Neural progenitor cell (in vitro differentiated cells): ENCODE results near the gene IDE. TPM values are rescaled to one million over a fixed set of nuclear protein-coding genes. Genes with fewer than 3 reads are reported as not detected.

Experiments used
- DNase-seq: peaks from one replicate; pipeline ENCODE4 v3.0.0-alpha.2; 2016; ENCODE audit warnings: low spot score
- H2AFZ ChIP-seq: fragments of 200-600 bp; sonication (generic); replicated peaks from 2 replicates; pipeline ENCODE4 v1.6.1; 2016; ENCODE audit warnings: antibody characterized with exemption
- H3F3A ChIP-seq: fragments of 200-600 bp; sonication (generic); 2 replicates; pipeline ENCODE4 v1.6.1; 2016; ENCODE audit warnings: antibody characterized with exemption, low read depth
- H3K27ac ChIP-seq: fragments of 200-600 bp; sonication (generic); 2 replicates; pipeline ENCODE4 v1.5.1; 2016; ENCODE audit warnings: mild to moderate bottlenecking
- H3K27me3 ChIP-seq: fragments of 200-600 bp; sonication (generic); 2 replicates; pipeline ENCODE4 v1.6.1; 2016; ENCODE audit warnings: mild to moderate bottlenecking, moderate library complexity
- H3K36me3 ChIP-seq: fragments of 200-600 bp; sonication (generic); 2 replicates; pipeline ENCODE4 v1.5.1; 2016
- H3K4me1 ChIP-seq: fragments of 200-600 bp; sonication (generic); 2 replicates; pipeline ENCODE4 v1.6.1; 2016; ENCODE audit warnings: mixed run types
- H3K4me2 ChIP-seq: fragments of 200-600 bp; sonication (generic); 2 replicates; pipeline ENCODE4 v1.6.1; 2016
- H3K4me3 ChIP-seq: fragments of 200-600 bp; sonication (generic); 2 replicates; pipeline ENCODE4 v1.5.1; 2016
- H3K79me2 ChIP-seq: fragments of 200-600 bp; sonication (generic); 2 replicates; pipeline ENCODE4 v1.6.1; 2016; ENCODE audit warnings: low read depth
- H3K9ac ChIP-seq: fragments of 200-600 bp; sonication (generic); 2 replicates; pipeline ENCODE4 v1.6.1; 2016
- H3K9me3 ChIP-seq: fragments of 200-600 bp; sonication (generic); 2 replicates; pipeline ENCODE4 v1.5.1; 2016; ENCODE audit warnings: low read depth
- H4K20me1 ChIP-seq: fragments of 200-600 bp; sonication (generic); 2 replicates; pipeline ENCODE4 v1.6.1; 2016; ENCODE audit warnings: low read depth
- H3K27ac Mint-ChIP-seq: 3 replicates; pipeline ENCODE4 v1.8.0; 2021; ENCODE audit warnings: mixed read lengths
- H3K27me3 Mint-ChIP-seq: 2 replicates; pipeline ENCODE4 v1.8.0; 2022; ENCODE audit warnings: low read depth, mild to moderate bottlenecking, inconsistent platforms, moderate library complexity, mixed read lengths; ENCODE audit not compliant: insufficient read depth
- H3K36me3 Mint-ChIP-seq: 3 replicates; pipeline ENCODE4 v1.8.0; 2021; ENCODE audit warnings: mixed read lengths
- H3K4me1 Mint-ChIP-seq: 3 replicates; pipeline ENCODE4 v1.8.0; 2021; ENCODE audit warnings: mixed read lengths
- H3K4me3 Mint-ChIP-seq: 3 replicates; pipeline ENCODE4 v1.8.0; 2021; ENCODE audit warnings: mild to moderate bottlenecking, moderate library complexity, mixed read lengths
- H3K9me3 Mint-ChIP-seq: 3 replicates; pipeline ENCODE4 v1.8.0; 2020; ENCODE audit warnings: mixed read lengths
- CTCF ChIP-seq: fragments of 200-600 bp; sonication (generic); IDR thresholded peaks from 2 replicates; pipeline ENCODE4 v1.5.1; 2017; ENCODE audit warnings: antibody characterized with exemption, mild to moderate bottlenecking
- EZH2 ChIP-seq: fragments of 200-600 bp; sonication (generic); IDR thresholded peaks from 2 replicates; pipeline ENCODE4 v1.6.1; 2017; ENCODE audit warnings: antibody characterized with exemption, mild to moderate bottlenecking, moderate library complexity
- EZH2phosphoT487 ChIP-seq: fragments of 200-600 bp; sonication (generic); IDR thresholded peaks from 2 replicates; pipeline ENCODE4 v1.6.1; 2017; ENCODE audit warnings: antibody characterized with exemption
- total RNA-seq: library from RNA; depleted of rRNA; stranded (reverse); fragments of >200 nt; gene quantifications from 2 replicates; pipeline ENCODE4 v1.2.3, GENCODE V29; 2015; ENCODE audit warnings: low replicate concordance

The IDE gene
- total RNA-seq, 1 donor from 2014 or later, result 44.8 TPM

- Histone ChIP-seq H3K36me3 (peaks cover 6% of the 10 kb centered on the region), H3K4me1 (no peaks in the 10 kb centered on the region), H3F3A (no peaks in the 10 kb centered on the region), H3K4me2 (no peak overlapping the region), H4K20me1 (no peaks in the 10 kb centered on the region), H3K4me3 (no peak overlapping the region), H3K9me3 (no peaks in the 10 kb centered on the region), H3K27ac (no peak overlapping the region), H3K27me3 (no peaks in the 10 kb centered on the region), H2AFZ (no peak overlapping the region), H3K79me2 (no peaks in the 10 kb centered on the region), H3K9ac (no peak overlapping the region)
- Mint-ChIP-seq H3K27me3 (no peaks in the 10 kb centered on the region), H3K36me3 (peaks cover 11% of the 10 kb centered on the region), H3K27ac (no peak overlapping the region), H3K4me1 (no peaks in the 10 kb centered on the region), H3K4me3 (no peak overlapping the region), H3K9me3 (no peaks in the 10 kb centered on the region)
- no peak for DNase-seq
- TF ChIP-seq EZH2 (no peak), EZH2phosphoT487 (no peak), CTCF (no peak)
Observed at GRCh38 chr10:92479547-92479946, 94.3 kb downstream of the IDE start.

GRCh38 chr10:92478536-92478935 lies 95.4 kb downstream of the IDE start:
- no peak for DNase-seq
- Histone ChIP-seq H3K79me2 (no peaks in the 10 kb centered on the region), H3K27ac (no peak overlapping the region), H3K9ac (no peak overlapping the region), H3K4me1 (no peaks in the 10 kb centered on the region), H3K4me3 (no peak overlapping the region), H3K36me3 (peaks cover 6% of the 10 kb centered on the region), H3K27me3 (no peaks in the 10 kb centered on the region), H3K4me2 (no peak overlapping the region), H4K20me1 (no peaks in the 10 kb centered on the region), H2AFZ (no peak overlapping the region), H3K9me3 (no peaks in the 10 kb centered on the region), H3F3A (no peaks in the 10 kb centered on the region)
- no peaks in the 10 kb centered on the region for H3K4me1 Mint-ChIP-seq
- no peak for TF ChIP-seq EZH2
- no peak for TF ChIP-seq EZH2phosphoT487
- TF ChIP-seq CTCF, result no peak
- H3K9me3 Mint-ChIP-seq, result no peaks in the 10 kb centered on the region
- H3K27me3 Mint-ChIP-seq, result no peaks in the 10 kb centered on the region
- no peak overlapping the region for H3K4me3 Mint-ChIP-seq
- H3K27ac Mint-ChIP-seq, result no peak overlapping the region
- H3K36me3 Mint-ChIP-seq, result peaks cover 11% of the 10 kb centered on the region

GRCh38 chr10:92475357-92475868 lies 98.5 kb downstream of the IDE start:
- Histone ChIP-seq H2AFZ (no peak overlapping the region), H4K20me1 (no peaks in the 10 kb centered on the region), H3K36me3 (peaks cover 6% of the 10 kb centered on the region), H3K4me2 (no peak overlapping the region), H3F3A (no peaks in the 10 kb centered on the region), H3K4me1 (no peaks in the 10 kb centered on the region), H3K79me2 (no peaks in the 10 kb centered on the region), H3K4me3 (no peak overlapping the region), H3K27ac (no peak overlapping the region), H3K9me3 (no peaks in the 10 kb centered on the region), H3K9ac (no peak overlapping the region), H3K27me3 (no peaks in the 10 kb centered on the region)
- no peak for DNase-seq
- Mint-ChIP-seq H3K4me3 (no peak overlapping the region), H3K4me1 (no peaks in the 10 kb centered on the region), H3K27ac (no peak overlapping the region), H3K27me3 (no peaks in the 10 kb centered on the region), H3K9me3 (no peaks in the 10 kb centered on the region), H3K36me3 (peaks cover 10% of the 10 kb centered on the region)
- TF ChIP-seq CTCF (no peak), EZH2phosphoT487 (no peak), EZH2 (no peak)
